GM19455 (cell line): ENCODE data around the gene PLCD4.

ENCODE experiments used
- ATAC-seq: cut with Tn5 transposase; IDR thresholded peaks from one replicate; pipeline ENCODE4 v1.9.1; 2021; ENCODE audit not compliant: unreplicated experiment

Gene PLCD4

DNA sequence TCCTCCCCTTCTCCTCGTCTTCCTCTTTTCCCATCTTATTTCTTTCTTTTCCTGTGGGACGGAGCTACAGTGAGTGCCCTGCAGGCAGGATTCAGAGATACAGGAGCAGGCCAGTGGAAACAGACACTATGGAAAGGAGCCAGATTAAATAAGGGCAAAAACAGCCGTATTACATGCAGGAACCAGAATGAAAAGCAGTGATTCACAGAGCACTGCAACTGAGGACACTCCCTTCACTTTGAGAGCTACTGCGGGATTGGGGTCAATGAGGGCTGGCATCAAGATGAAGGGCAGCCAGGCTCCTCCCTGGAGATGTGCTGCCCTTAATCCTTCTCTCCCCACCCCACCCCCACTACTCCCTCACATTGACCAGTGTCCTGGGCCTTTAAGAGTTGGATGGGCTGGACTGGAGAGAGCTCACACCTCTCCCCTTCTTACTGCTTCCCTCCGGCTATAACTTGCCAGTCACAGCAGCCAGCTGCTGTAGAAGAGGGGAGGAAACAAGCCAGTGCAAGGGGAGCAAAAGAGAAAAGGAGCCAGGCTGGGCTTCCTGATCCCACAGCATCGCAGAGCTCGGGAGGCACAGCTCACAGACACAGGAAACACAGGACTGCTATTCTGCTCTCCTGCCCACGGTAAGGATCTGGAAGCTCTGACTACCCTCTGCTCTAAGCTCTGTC is at the start of gene PLCD4:
Gene PLCD4, plus strand, starts transcription at position 464 of the 680 bp plus-strand sequence. CDS start 7,841 bp downstream, outside the sequence.
- ATAC-seq: no peak

DNA sequence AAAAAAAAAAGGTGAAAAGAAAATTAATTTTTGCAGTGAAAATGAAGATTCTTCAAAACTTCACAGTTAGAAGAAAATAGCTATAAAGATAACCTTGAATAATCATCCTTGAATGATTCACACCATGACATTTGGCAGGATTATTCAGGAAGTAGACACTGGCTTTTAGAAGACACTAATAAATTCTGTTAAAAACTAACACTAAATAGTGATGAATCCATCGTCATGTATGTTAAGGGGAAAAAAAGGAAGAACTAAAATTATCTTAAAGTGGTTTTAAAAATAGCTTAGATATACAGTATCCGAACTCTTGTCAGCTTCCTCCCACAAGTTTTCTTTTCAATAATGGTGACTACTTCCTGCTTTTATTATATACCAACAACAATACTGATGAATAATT is 49.8 kb upstream of the PLCD4 start:
- no peak for ATAC-seq

DNA sequence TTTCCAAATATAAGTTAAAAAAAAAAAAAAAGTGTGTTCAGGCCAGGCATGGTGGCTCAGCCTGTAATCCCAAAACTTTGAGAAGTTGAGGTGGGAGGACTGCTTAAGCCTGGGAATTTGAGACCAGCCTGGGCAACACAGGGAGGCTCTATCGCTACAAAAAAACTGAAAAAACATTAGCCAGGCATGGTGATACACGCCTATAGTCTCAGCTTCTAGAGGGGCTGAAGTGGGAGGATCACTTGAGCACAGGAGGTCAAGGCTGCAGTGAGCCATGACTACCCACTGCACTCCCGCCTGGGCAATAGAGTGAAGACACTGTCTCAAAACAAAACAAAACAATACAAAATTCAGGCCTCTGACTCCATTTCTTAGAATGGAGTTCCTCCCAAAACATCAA is 48.7 kb upstream of the PLCD4 start:
- ATAC-seq: no peak

DNA sequence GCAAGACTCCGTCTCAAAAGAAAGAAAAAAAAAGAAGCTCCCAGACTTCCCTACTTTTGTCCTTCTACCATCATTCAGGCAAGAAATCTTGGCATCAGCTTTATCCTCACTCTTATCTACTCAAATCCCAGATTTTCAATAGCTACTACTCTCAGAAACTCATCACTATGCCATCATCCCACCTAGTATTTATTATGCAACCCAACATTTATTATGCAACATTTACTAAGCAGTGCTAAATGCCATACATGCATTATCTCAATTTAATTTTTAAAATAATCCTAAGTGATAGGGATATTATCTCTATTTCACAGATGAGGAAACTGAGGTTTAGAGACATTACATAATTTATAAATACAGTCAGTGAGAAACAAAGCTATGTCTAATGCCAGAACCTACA is 43.6 kb upstream of the PLCD4 start:
- ATAC-seq: no peak

DNA sequence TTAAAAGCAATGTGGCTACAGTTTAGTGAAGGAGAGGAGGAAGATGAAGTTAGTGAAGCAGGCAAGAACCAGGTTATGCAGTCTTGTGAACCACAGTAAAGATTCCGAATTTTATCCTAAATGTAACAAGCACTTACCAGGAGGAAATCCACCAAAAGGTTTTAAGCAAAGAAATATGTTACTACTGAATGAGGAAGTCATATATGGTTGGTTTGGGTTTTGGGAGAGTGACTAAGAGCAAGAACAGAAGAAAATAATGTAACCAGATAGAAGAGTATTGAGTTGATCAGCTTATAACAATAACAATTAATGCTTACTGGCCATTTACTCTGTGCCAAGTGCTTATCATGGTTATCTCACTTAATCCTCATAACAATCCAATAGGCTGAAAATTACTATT is 41.4 kb upstream of the PLCD4 start:
- no peak for ATAC-seq

DNA sequence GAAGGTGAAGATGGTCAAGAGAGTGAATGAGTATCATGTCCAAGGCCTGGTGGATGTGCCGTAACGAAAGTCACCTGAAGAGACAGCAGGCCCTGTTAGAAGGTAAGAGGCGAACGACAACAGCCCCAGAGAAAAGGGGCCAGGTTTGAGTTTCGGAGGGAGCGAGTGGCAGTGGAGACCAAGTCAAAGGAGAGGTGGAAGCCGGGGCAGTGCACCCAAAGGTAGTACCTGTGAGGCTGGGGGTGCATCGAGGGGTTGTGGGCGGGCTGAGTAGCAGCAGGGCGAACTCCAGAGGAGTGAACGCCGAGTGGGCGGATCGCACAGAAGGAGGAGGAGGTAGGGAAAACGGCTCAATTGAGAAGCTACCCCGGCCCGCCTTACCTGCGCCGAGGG is 39.9 kb upstream of the PLCD4 start:
- peak; percentile 44 for ATAC-seq

DNA sequence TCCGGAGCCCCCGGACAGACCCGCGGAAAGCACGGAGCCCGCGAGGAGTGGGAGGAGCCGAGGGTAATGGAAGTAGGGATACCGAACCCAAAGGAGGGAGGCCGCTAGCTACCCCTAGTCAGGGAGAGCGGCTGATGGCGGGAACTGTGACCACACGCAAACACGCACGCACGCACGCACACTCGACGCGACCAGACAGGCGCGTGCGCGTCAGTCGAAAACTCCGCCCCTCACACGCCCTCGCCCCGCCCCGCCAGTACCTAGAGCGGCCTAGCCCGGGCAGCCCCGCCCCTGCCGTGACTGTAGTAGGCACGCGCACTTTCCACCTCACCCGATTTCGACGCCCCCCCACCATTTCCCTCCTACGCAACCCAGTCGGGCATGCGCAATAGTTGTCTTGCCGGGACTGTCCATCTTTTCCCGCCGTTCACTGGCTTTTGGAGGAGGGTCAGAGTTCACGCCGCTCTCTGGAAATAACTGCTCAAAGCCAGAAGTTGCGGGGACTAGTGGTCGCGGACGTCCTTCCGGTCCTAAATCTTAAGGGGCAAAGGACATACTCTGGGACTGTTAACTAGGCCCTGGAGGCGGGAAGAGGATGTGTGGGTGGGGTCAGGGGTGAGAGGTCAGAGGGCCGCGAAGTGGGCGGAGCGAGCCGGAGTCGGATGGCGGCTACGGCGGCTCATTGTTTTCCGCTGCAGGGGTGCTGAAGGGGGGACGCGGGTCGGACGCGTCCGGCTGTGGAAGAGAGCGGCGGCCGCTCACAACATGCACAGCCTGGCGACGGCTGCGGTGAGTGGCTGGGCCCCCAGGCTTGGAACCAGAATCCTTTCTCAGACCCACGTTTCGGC is 39.3 kb upstream of the PLCD4 start, which contains the start of the genes CNOT9 and USP37:
Gene CNOT9, plus strand, starts transcription at position 650 of the 848 bp plus-strand sequence. Its CDS starts 116 bp downstream, at position 766.
Gene USP37, minus strand, starts transcription at position 162 of the 848 bp plus-strand sequence. CDS start 9,698 bp downstream, outside the sequence.
- ATAC-seq: peak; percentile 71

DNA sequence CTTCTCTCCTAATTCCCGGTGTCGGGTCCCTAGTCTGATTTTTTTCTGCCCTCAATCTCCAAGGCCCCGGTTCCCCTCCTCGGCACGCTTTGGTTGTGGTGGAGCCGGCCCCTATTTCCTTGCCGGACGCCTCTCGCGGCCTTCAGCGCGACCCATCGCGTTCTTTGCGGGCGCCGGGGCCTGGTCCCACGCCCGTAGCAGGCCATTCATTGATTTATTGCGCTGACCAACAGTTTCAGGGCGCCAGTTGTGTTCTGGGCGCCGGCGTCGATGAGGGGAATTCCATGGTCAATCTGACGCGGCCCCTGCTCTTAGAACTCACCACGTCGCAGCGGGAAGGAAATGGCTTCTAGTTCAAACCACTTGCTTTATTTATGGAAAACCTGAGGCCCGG is 38.7 kb upstream of the PLCD4 start:
- ATAC-seq: peak; percentile 33

DNA sequence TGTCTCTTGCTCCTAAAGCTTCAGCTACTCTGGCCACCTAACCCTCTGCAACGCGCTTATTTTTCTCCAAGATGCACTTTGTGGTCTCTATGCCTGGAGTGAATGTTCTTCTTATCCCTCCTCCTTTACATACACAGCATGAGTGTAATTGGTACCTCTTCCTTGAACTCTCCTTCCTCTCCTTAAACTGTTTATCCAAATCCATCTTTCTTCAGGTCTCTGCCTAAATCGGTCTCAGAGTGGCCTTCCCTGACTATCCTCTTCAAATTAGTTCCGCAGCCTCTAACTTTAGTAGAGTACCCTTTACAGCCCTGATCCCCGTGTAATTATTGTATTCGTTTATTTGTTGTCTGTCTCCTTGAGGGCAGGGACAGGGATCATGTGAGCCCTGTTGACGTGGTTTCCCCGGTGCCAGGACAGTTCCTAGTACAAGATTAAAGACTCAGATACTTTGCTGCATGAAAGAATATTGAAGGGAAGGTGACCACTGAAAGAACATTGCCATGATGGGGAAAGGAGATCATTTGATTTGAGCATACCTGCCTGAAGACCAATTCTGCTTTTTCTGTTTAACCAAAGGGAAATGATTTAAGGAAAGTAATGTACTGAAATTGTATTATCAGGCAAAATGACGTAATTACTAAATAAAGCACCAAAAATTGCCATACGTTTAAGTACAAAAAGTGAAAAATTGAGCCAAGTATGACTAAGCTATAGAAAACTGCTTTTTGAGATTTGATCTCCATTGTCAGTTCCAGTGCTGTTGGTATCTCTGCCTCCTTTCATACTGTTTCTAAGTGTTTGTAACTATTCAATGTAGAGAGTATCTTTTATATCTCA is 37.8 kb upstream of the PLCD4 start:
- ATAC-seq: no peak

DNA sequence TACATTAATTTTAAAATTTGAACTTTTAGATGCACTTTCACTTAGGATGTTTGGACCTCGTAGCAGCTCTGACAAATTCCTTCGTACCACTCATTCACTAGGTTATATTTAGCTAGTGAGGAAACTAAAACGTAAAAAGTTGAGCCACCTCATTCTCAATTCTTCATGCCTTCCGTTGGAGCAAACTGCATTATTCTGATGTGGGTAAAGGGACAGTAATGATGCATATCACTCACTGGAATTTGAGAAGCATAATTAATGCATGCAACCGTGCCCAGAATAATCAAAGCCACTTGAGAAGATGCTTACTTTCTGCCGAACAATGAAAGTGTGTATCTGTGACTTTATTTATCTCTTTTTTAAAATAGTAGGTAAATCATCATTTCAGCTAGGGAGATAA is 36.8 kb upstream of the PLCD4 start:
- no peak for ATAC-seq

DNA sequence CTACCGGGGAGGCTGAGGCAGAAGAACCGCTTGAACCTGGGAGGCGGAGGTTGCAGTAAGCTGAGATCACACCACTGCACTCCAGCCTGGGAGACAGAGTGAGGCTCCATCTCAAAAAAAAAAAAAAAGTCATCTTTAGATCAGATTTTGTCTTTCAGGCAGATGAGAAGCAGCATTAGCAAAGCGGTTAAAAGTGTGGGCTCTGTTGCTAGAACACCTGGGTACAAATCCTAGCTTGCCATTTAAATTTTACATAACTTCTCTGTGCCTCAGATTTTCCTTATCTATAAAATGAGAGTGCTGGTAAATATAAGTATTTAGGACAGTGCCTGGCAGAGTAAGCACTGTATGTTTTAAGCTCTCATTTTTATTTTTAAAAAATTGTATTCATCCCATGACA is 30.8 kb upstream of the PLCD4 start:
- no peak for ATAC-seq

DNA sequence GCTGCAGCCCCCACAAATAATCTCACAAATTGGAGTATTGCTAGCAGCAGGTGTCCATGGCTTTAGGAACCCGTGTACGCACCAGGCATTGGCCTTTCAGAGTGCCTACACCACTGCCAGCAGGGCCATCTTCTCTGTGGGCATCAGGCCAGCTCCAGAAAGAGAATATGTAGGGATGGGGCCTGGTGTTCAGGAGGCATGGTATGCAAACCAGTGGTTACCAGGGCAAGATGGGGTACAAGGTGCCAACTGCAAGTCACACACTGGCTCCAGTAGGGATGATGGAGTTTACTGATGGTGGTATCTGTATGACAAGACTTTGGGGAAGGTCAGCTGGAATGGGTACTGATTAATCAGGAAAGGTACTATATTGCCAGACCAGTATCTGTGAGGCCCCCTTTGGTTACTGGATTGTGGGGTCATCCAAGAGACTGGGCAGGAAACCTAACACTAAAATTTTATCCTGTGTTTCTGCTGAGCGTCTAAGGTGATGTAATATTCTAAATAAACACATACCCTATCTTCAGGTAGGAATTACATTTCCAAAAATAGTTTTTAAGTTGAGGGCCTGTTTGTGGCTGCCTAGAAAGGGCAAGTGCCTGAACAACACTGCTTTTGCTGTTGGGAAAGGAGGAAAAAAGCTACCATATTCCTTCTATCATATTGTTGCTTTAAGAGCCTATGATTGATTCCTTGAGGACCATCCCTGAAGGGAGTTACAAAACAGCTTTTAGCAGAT is 30.0 kb upstream of the PLCD4 start:
- no peak for ATAC-seq

DNA sequence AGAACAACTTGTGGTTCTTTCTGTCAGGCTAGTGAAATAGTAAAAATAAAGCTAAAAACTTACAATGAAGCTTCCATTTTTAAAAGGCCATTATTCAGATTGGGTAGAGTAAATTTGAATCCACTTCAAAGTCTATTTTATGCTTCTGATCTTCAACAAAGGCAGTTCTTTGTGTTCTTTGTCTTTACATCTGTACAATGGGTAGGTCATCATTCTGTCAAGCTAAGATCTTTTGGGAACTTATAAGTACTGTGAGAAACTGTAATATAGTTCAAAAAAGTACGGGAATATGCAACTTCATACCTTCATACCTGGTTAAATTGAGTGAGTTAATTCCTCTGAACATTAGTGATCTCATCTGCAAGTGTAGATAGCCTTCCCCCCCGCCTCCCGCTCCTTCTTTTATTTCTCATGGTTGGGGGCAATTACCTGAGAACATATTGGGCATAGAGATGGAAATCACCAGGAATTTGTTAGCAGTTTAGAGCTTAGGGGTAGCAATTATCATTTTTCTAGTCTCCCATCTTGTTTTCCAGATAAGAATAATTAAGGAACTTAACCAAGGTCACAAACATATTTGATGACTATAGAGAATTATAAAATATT is 29.3 kb upstream of the PLCD4 start:
- ATAC-seq: no peak

DNA sequence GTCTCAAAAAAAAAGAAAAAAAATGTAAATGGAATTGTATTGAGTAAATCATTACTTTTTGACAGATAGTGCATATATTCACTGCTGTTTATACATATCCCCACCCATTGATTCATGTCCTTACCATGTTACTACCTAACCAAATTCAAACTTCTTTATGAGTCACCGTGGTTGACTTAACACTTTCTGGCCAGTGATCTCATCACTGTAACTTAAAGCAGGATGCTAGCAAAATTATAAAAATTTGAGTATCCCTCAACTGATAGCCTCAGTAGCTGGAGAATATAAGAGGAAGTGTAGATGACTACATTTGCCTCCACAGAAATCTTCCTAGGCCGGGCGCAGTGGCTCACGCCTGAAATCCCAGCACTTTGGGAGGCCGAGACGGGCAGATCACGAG is 25.6 kb upstream of the PLCD4 start:
- ATAC-seq: no peak

DNA sequence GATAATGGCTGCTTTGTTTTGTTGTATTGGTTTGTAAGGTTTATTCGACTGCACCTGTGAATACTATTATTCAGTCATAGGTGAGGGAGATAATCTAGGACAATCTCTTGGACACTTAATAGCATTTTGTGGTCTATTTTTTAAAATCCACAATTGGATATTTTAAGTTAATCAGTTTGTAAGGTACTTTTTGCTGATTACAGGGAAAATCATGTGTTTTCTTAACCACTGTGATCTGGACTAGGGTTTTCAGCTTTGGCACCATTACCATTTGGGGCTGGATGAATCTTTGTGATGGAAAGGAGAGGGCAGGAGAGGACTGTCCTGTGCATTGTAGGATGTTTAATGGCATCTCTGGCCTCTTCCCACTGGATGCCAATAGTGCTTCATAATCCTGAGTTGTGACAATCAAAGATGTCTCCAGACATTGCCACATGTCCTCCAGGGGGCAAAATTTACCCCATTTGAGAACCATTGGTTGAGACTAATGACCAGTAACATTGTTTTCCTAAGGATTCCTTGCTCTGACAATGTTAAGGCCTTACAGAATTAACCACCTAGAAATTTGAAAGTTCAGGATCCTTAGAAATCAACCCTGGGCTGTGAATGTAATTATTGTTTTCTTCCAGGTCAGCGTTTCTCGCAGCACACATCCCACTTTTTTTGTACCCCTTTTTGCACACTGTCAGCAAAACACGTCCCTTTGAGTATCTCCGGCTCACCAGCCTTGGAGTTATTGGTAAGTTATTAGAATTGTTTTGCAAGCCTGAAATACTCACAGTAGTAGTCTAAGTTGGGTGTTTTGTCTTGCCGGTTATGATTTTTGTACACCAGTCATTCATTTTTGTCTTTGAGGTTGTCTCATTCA is 23.5 kb upstream of the PLCD4 start:
- no peak for ATAC-seq

DNA sequence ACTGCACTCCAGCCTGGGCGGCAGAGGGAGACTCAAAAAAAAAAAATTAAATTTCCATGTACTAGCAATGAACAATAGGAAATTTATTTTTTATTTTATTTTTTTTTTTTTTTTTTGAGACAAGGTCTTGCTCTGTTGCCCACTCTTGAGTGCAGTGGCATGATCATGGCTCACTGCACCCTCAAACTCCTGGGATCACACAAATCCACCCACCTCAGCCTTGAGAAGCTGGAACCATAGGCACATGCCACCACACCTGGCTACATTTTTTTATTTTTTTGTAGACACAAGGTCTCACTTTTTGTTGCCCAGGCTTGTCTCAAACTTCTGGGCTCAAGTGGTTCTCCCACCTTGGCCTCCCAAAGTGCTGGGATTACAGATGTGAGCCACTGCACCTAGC is 22.2 kb upstream of the PLCD4 start:
- no peak for ATAC-seq

DNA sequence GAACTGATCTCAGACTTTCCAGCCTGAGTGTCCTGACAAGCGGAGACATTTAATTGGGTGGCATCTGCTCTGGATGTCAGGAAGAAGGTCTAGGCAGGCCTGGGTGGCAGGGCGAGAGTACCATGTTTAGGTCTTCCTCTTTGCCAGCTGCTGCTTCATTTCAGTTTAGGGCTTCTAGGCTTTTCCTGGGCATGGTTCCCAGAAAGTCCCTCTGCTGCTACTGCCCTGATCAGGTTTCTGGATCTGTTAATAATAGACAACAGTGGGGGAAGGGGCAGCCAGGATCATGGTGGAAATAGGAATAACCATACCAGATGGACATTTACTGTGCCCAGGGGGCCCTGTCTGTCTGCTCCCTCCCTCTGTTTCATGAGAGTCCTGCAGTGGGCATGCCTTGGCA is 2.3 kb upstream of the PLCD4 start:
- ATAC-seq: no peak

DNA sequence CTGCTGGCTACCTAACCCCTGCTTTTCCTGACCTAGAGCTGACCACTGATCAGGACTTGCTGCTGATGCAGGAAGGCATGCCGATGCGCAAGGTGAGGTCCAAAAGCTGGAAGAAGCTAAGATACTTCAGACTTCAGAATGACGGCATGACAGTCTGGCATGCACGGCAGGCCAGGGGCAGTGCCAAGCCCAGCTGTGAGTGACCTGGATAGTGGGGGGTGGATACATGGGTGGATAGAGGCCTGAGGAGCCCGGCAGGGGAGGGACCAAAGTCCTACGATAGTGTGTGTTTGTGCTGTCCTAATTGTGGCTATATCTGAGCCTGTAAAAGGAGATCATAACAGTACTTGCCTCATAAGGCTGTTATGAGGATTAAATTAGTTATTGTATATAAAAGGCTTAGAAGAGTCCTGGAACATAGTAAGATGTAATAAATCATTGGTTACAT is 8.2 kb downstream of the PLCD4 start:
- no peak for ATAC-seq
